Smooth muscle cell (in vitro differentiated cells): Measurements from ENCODE around the gene TTC27. TPM values are rescaled to one million over a fixed set of nuclear protein-coding genes. Genes with fewer than 3 reads are reported as not detected.

Experiments used
- DNase-seq: peaks from one replicate; lab custom pipeline; 2025; ENCODE audit not compliant: unreplicated experiment; lab: John Stamatoyannopoulos, UW
- H2AFZ ChIP-seq: fragments of 200-600 bp; sonication (generic); 2 replicates; pipeline ENCODE4 v1.6.0; 2016; ENCODE audit warnings: antibody characterized with exemption, low read depth, mild to moderate bottlenecking
- H3F3A ChIP-seq: fragments of 200-600 bp; sonication (generic); 2 replicates; pipeline ENCODE4 v1.6.0; 2017; ENCODE audit warnings: antibody characterized with exemption, low read depth
- H3K27ac ChIP-seq: fragments of 200-600 bp; sonication (generic); 2 replicates; pipeline ENCODE4 v1.5.1; 2016; ENCODE audit warnings: low read depth, mild to moderate bottlenecking
- H3K27me3 ChIP-seq: fragments of 200-600 bp; sonication (generic); 2 replicates; pipeline ENCODE4 v1.6.1; 2016; ENCODE audit warnings: low read depth, mild to moderate bottlenecking
- H3K36me3 ChIP-seq: fragments of 200-600 bp; sonication (generic); 2 replicates; pipeline ENCODE4 v1.5.1; 2016; ENCODE audit warnings: low read depth
- H3K4me1 ChIP-seq: fragments of 200-600 bp; sonication (generic); 2 replicates; pipeline ENCODE4 v1.5.1; 2016; ENCODE audit warnings: low read depth
- H3K4me2 ChIP-seq: fragments of 200-600 bp; sonication (generic); 2 replicates; pipeline ENCODE4 v1.6.0; 2016; ENCODE audit warnings: mild to moderate bottlenecking
- H3K4me3 ChIP-seq: fragments of 200-600 bp; sonication (generic); 2 replicates; pipeline ENCODE4 v1.5.1; 2016; ENCODE audit warnings: mild to moderate bottlenecking
- H3K79me2 ChIP-seq: fragments of 200-600 bp; sonication (generic); 2 replicates; pipeline ENCODE4 v1.6.0; 2016; ENCODE audit warnings: low read depth, mild to moderate bottlenecking
- H3K9ac ChIP-seq: fragments of 200-600 bp; sonication (generic); 2 replicates; pipeline ENCODE4 v1.6.0; 2016; ENCODE audit warnings: low read depth
- H3K9me3 ChIP-seq: fragments of 200-600 bp; sonication (generic); replicated peaks from 2 replicates; pipeline ENCODE4 v1.5.1; 2016; ENCODE audit warnings: low read depth
- H4K20me1 ChIP-seq: fragments of 200-600 bp; sonication (generic); 2 replicates; pipeline ENCODE4 v1.6.0; 2016; ENCODE audit warnings: low read depth
- CTCF ChIP-seq: fragments of 200-600 bp; sonication (generic); IDR thresholded peaks from 2 replicates; pipeline ENCODE4 v1.5.1; 2017; ENCODE audit warnings: borderline replicate concordance, mild to moderate bottlenecking, antibody characterized with exemption; ENCODE audit not compliant: insufficient read depth, poor library complexity, severe bottlenecking
- WGBS: methylation state at CpG from one replicate; pipeline ENCODE4 v1.1.7; 2016; ENCODE audit warnings: low lambda C conversion rate; 5-methylcytosine and 5-hydroxymethylcytosine counted together
- polyA plus RNA-seq: library from polyadenylated mRNA; unstranded; fragments of >200 nt; fragmentation: Nextera tagmentation; extraction: Ambion mirVana; gene quantifications from 2 replicates; pipeline ENCODE4 v1.2.1, GENCODE V29; 2016
- total RNA-seq: library from RNA; depleted of rRNA; stranded (reverse); fragments of >200 nt; gene quantifications from 2 replicates; pipeline ENCODE4 v1.2.3, GENCODE V29; 2014

The TTC27 gene
- total and polyA plus RNA-seq, 2 experiments from 2014 or later = 9.2 to 12.1 TPM

DNA sequence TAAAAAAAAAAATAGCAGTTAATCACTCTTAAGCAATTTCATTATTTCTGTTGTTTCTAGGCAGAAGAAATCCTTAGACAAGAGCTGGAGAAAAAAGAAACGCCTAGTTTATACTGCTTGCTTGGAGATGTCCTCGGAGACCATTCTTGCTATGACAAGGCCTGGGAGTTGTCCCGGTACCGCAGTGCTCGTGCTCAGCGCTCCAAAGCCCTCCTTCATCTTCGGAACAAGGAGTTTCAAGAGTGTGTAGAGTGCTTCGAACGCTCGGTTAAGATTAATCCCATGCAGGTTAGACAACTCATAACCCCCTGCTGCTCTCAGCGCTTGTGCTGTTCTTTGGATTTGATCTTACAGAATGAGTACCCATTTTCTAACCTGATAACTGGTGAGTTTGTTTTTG lies 130.4 kb downstream of the TTC27 start:
- Histone ChIP-seq H2AFZ (no peak overlapping the region), H3K27ac (no peak overlapping the region), H3K4me1 (no peaks in the 10 kb centered on the region), H3K27me3 (no peaks in the 10 kb centered on the region), H3K4me3 (no peak overlapping the region), H3K9me3 (no peaks in the 10 kb centered on the region), H3K79me2 (no peaks in the 10 kb centered on the region), H3K36me3 (peaks cover 4% of the 10 kb centered on the region), H4K20me1 (no peaks in the 10 kb centered on the region), H3K9ac (no peak overlapping the region), H3F3A (no peaks in the 10 kb centered on the region), H3K4me2 (no peak overlapping the region)
- no peak for DNase-seq
- 96% methylated on average over 11 of the region's 11 CpGs for WGBS
- TF ChIP-seq CTCF = no peak

GRCh38 chr2:32760628-32761027 lies 132.8 kb downstream of the TTC27 start:
- H2AFZ ChIP-seq = no peak overlapping the region
- no peak for DNase-seq
- no peak overlapping the region for H3K27ac ChIP-seq
- peaks cover 4% of the 10 kb centered on the region for H3K36me3 ChIP-seq
- no peaks in the 10 kb centered on the region for H3F3A ChIP-seq
- H3K9me3 ChIP-seq = no peaks in the 10 kb centered on the region
- H4K20me1 ChIP-seq = no peaks in the 10 kb centered on the region
- H3K4me1 ChIP-seq = no peaks in the 10 kb centered on the region
- no peak overlapping the region for H3K4me2 ChIP-seq
- H3K27me3 ChIP-seq = no peaks in the 10 kb centered on the region
- WGBS = 96% methylated on average over 4 of the region's 4 CpGs
- H3K9ac ChIP-seq = no peak overlapping the region
- no peaks in the 10 kb centered on the region for H3K79me2 ChIP-seq
- TF ChIP-seq CTCF = no peak
- no peak overlapping the region for H3K4me3 ChIP-seq

GRCh38 chr2:32768387-32769174 lies 140.7 kb downstream of the TTC27 start:
- no peak for TF ChIP-seq CTCF
- Histone ChIP-seq H2AFZ (no peak overlapping the region), H3K4me1 (peaks cover 3% of the 10 kb centered on the region), H3K27ac (no peak overlapping the region), H3K27me3 (no peaks in the 10 kb centered on the region), H3K9me3 (no peaks in the 10 kb centered on the region), H3K4me3 (no peak overlapping the region), H4K20me1 (no peaks in the 10 kb centered on the region), H3F3A (no peaks in the 10 kb centered on the region), H3K36me3 (no peaks in the 10 kb centered on the region), H3K9ac (no peak overlapping the region), H3K4me2 (no peak overlapping the region), H3K79me2 (no peaks in the 10 kb centered on the region)
- DNase-seq = no peak
- WGBS = 96% methylated on average over 1 of the region's 1 CpG

- no peaks in the 10 kb centered on the region for H4K20me1 ChIP-seq
Observed at GRCh38 chr2:32770360-32770759, 142.5 kb downstream of the TTC27 start.

More at GRCh38 chr2:32770360-32770759, 142.5 kb downstream of the TTC27 start:
- no peak overlapping the region for H3K4me2 ChIP-seq
- no peaks in the 10 kb centered on the region for H3F3A ChIP-seq
- no peaks in the 10 kb centered on the region for H3K9me3 ChIP-seq
- H3K27ac ChIP-seq = no peak overlapping the region
- no peaks in the 10 kb centered on the region for H3K79me2 ChIP-seq
- H3K36me3 ChIP-seq = no peaks in the 10 kb centered on the region
- no peak for DNase-seq
- H3K27me3 ChIP-seq = no peaks in the 10 kb centered on the region
- H2AFZ ChIP-seq = no peak overlapping the region
- no peak overlapping the region for H3K4me3 ChIP-seq
- H3K4me1 ChIP-seq = peaks cover 3% of the 10 kb centered on the region
- H3K9ac ChIP-seq = no peak overlapping the region
- 84% methylated on average over 5 of the region's 5 CpGs for WGBS
- TF ChIP-seq CTCF = no peak
